SK-N-SH (cell line): Measurements from ENCODE around the gene CMA1.

Experiments used
- CTCF ChIP-seq: fragments of 200-600 bp; sonication (generic); IDR thresholded peaks from 2 replicates; pipeline ENCODE4 v1.6.1; 2017; ENCODE audit warnings: antibody characterized with exemption, mild to moderate bottlenecking, moderate library complexity
- EZH2phosphoT487 ChIP-seq: fragments of 200-600 bp; sonication (generic); IDR thresholded peaks from 2 replicates; pipeline ENCODE4 v1.6.1; 2017; ENCODE audit warnings: low read depth, mixed run types, mild to moderate bottlenecking, antibody characterized with exemption, moderate library complexity, borderline replicate concordance
- POLR2AphosphoS5 ChIP-seq: IDR thresholded peaks from 2 replicates; pipeline ENCODE4 v1.6.1; 2012; ENCODE audit warnings: low read depth, low read length
- TAF1 ChIP-seq: IDR thresholded peaks from 2 replicates; pipeline ENCODE4 v1.6.1; 2012; ENCODE audit warnings: low read depth, mild to moderate bottlenecking, low read length, moderate library complexity, borderline replicate concordance

GRCh38 chr14:24475261-24475660, 32.8 kb downstream of the CMA1 start:
- TF ChIP-seq CTCF (no peak), EZH2phosphoT487 (no peak), POLR2AphosphoS5 (no peak), TAF1 (no peak)
